NK-92 (cell line): Measurements from ENCODE around the gene MFAP3L.
"Not testable (repeated sequence)": the region's sequence is repeated elsewhere in the genome, so short reads cannot be mapped to it uniquely, and the experiment has no call there.

ENCODE experiments used
- DNase-seq: peaks from one replicate; lab custom pipeline; 2025; ENCODE audit not compliant: unreplicated experiment; lab: John Stamatoyannopoulos, UW

MFAP3L gene

GRCh38 chr4:169945636-169946035, 80.6 kb downstream of the MFAP3L start:
- DNase-seq, result no peak

GRCh38 chr4:169943601-169944000, 82.6 kb downstream of the MFAP3L start:
- not testable (repeated sequence) for DNase-seq

GRCh38 chr4:169941141-169941540, 85.1 kb downstream of the MFAP3L start:
- DNase-seq, result no peak

GRCh38 chr4:169940460-169940859, 85.7 kb downstream of the MFAP3L start:
- DNase-seq, result no peak
